ENCODE data around the gene NAA20. TPM values are rescaled to one million over a fixed set of nuclear protein-coding genes. Genes with fewer than 3 reads are reported as not detected.
A peak's percentile ranks its signal among the peaks of the same experiment; 100 is the strongest.

NAA20 gene
- total and polyA plus RNA-seq, 9 of the 15 experiments (the other 6 are each of a cell fraction or from before 2014, with no cell fraction given): 51.4 to 361 (median 84.6) TPM

- H3K9me1 ChIP-seq (ENCODE audit: control insufficient read depth, insufficient read depth, low read length): no peaks in the 10 kb centered on the region
- no TSS peak for BruUV-seq (replicated peaks)
- CTCF ChIA-PET (ENCODE audit: low intra/inter-chr PET ratio): interaction anchor here (0.6 kb wide), 1 partner anchor 1319 kb away, joined by 3 read pairs; no protein-coding TSS in a partner anchor
- no peak overlapping the region for H3K4me3 ChIP-seq
- DNase-seq (ENCODE audit: extremely low read depth in 1 of 4, low spot score in 3 of 4) (peak in 2 of 4 experiments; percentile 13 to 14), ATAC-seq (peak; percentile 67), FAIRE-seq (no peak)
- no peaks in the 10 kb centered on the region for H3K9me3 ChIP-seq (replicated peaks; ENCODE audit: control insufficient read depth, insufficient read depth, low read depth, low read length)
- intact Hi-C loops (cut with micrococcal nuclease): loop anchor here (10.0 kb wide), 1 partner anchor 88 kb away; no protein-coding TSS in a partner anchor
- in situ Hi-C loops (cut with MboI): no loop called here
- no peak overlapping the region for H3K4me2 ChIP-seq (ENCODE audit: insufficient read depth, low read length)
- H3K4me1 ChIP-seq (replicated peaks in 1 of 2; ENCODE audit: control insufficient read depth in 2 of 2, insufficient read depth in 2 of 2, low read length in 2 of 2): no peaks in the 10 kb centered on the region
- no peaks in the 10 kb centered on the region for H3K36me3 ChIP-seq (ENCODE audit: control insufficient read depth, insufficient read depth, low read length)
- H2AFZ ChIP-seq (ENCODE audit: low read depth, low read length): no peak overlapping the region
- POLR2A ChIA-PET: no interaction called here
- no peak overlapping the region for H3K27ac ChIP-seq (ENCODE audit: extremely low read depth, low read depth, low read length)
- 3% methylated on average over 9 of the region's 14 CpGs for WGBS (ENCODE audit: insufficient coverage, low coverage, missing lambda C conversion rate)
- H3K79me2 ChIP-seq (ENCODE audit: control insufficient read depth, insufficient read depth, low read length): no peaks in the 10 kb centered on the region
- peaks cover 4 to 7% of the 10 kb centered on the region in 2 experiments; a peak in 1 of 5 replicates for H3K27me3 ChIP-seq (ENCODE audit: control insufficient read depth in 2 of 2, insufficient read depth in 2 of 2, low read length in 2 of 2)
- TF ChIP-seq ZNF408 (CRISPR knock-in tag; IDR thresholded peaks at IDR 0.05; ENCODE audit: low read depth): no peak
- 0 out of 2 replicates have a peak, but pooled peaks have one; percentile 17 for TF ChIP-seq TFE3 (CRISPR knock-in tag; IDR thresholded peaks at IDR 0.05)
- TF ChIP-seq POLR2AphosphoS5 (IDR thresholded peaks at IDR 0.05; ENCODE audit: control insufficient read depth, insufficient read depth, low read depth, low read length): no peak
- TF ChIP-seq ZNF316 (IDR thresholded peaks at IDR 0.05): peak; percentile 69
- no peak for TF ChIP-seq ETS2 (tag; IDR thresholded peaks at IDR 0.05; ENCODE audit: borderline replicate concordance, poor library complexity, severe bottlenecking)
- TF ChIP-seq MAFG (tag; conservative IDR thresholded peaks at IDR 0.05): peak; percentile 61
- TF ChIP-seq USF1 (CRISPR knock-in tag; IDR thresholded peaks at IDR 0.05): peak; percentile 49
- 0 out of 2 replicates have a peak, but pooled peaks have one; percentile 19 for TF ChIP-seq BHLHE40 (IDR thresholded peaks at IDR 0.05; ENCODE audit: low read length)
- TF ChIP-seq USF2 (CRISPR knock-in tag; IDR thresholded peaks at IDR 0.05): peak; percentile 67
- TF ChIP-seq ARID2 (IDR thresholded peaks at IDR 0.05): no peak
- TF ChIP-seq MAFK (IDR thresholded peaks at IDR 0.05; ENCODE audit: low read length): peak; percentile 49
- peak; percentile 59; the same call in 1 of the 2 replicates for TF ChIP-seq RAD51 (IDR thresholded peaks at IDR 0.05; ENCODE audit: borderline replicate concordance, low read depth)
- peak; percentile 72 for TF ChIP-seq C11orf30 (IDR thresholded peaks at IDR 0.05; ENCODE audit: low read depth)
- TF ChIP-seq ZNF12 (CRISPR knock-in tag; IDR thresholded peaks at IDR 0.05): no peak
- no peak overlapping the region for H3K9ac ChIP-seq (ENCODE audit: insufficient read depth in 1 of 2, low read depth in 2 of 2, low read length in 2 of 2)
- H4K20me1 ChIP-seq (replicated peaks; ENCODE audit: control insufficient read depth, insufficient read depth, low read length): no peaks in the 10 kb centered on the region
Observed at GRCh38 chr20:19992996-19993908, 23.9 kb upstream of the NAA20 start.

Data from K562 (cell line).